Measurements from ENCODE around the gene ADO. TPM values are rescaled to one million over a fixed set of nuclear protein-coding genes. Genes with fewer than 3 reads are reported as not detected.

ADO gene
- total and polyA plus RNA-seq, 9 of the 15 experiments (the other 6 are each of a cell fraction or from before 2014, with no cell fraction given), result 3.0 to 20.0 (median 16.1) TPM

DNA sequence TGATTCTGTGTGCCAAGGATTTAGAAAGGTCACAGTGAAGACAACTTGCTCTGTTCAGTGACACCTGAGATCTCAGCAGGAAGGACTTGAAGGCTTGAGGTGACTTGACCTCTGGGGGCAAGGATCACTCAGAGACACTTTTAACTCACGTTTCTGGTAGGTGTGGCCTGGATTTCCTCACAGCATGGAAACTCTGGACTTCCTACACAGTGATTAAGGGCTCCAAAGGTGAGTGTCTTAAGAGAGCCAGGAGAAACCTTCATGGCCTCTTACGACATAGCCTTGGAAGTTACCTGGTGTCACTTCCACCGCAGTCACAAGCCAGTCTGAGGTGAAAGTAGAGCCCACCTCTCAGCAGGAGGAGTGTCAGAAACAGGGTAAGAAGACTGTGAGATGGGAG is 38.1 kb upstream of the ADO start (continued):
- TF ChIP-seq, protein P1, sequence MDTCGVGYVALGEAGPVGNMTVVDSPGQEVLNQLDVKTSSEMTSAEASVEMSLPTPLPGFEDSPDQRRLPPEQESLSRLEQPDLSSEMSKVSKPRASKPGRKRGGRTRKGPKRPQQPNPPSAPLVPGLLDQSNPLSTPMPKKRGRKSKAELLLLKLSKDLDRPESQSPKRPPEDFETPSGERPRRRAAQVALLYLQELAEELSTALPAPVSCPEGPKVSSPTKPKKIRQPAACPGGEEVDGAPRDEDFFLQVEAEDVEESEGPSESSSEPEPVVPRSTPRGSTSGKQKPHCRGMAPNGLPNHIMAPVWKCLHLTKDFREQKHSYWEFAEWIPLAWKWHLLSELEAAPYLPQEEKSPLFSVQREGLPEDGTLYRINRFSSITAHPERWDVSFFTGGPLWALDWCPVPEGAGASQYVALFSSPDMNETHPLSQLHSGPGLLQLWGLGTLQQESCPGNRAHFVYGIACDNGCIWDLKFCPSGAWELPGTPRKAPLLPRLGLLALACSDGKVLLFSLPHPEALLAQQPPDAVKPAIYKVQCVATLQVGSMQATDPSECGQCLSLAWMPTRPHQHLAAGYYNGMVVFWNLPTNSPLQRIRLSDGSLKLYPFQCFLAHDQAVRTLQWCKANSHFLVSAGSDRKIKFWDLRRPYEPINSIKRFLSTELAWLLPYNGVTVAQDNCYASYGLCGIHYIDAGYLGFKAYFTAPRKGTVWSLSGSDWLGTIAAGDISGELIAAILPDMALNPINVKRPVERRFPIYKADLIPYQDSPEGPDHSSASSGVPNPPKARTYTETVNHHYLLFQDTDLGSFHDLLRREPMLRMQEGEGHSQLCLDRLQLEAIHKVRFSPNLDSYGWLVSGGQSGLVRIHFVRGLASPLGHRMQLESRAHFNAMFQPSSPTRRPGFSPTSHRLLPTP (IDR thresholded peaks at IDR 0.05; ENCODE audit: borderline replicate concordance, extremely low read depth, insufficient read length), result no peak
- TF ChIP-seq NFE2L1 (tag; IDR thresholded peaks at IDR 0.05; ENCODE audit: borderline replicate concordance, low read depth) (no peak), PTBP1 (IDR thresholded peaks at IDR 0.05; ENCODE audit: low read depth, low read length) (no peak), FOXA3 (CRISPR knock-in tag; conservative IDR thresholded peaks at IDR 0.05 in 1 of 2, IDR thresholded peaks at IDR 0.05 in 1 of 2) (no peak), KLF1 (tag; IDR thresholded peaks at IDR 0.05) (no peak), GATAD2B (IDR thresholded peaks at IDR 0.05; ENCODE audit: borderline replicate concordance) (no peak)
- TF ChIP-seq, protein P2, sequence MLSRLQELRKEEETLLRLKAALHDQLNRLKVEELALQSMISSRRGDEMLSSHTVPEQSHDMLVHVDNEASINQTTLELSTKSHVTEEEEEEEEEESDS (CRISPR knock-in tag; IDR thresholded peaks at IDR 0.05), result no peak
- TF ChIP-seq, protein P3, sequence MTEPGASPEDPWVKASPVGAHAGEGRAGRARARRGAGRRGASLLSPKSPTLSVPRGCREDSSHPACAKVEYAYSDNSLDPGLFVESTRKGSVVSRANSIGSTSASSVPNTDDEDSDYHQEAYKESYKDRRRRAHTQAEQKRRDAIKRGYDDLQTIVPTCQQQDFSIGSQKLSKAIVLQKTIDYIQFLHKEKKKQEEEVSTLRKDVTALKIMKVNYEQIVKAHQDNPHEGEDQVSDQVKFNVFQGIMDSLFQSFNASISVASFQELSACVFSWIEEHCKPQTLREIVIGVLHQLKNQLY (CRISPR knock-in tag; conservative IDR thresholded peaks at IDR 0.05), result no peak

Measured in K562 (cell line).